Measurements from ENCODE around the gene CD101. TPM values are rescaled to one million over a fixed set of nuclear protein-coding genes. Genes with fewer than 3 reads are reported as not detected.
A peak's percentile ranks its signal among the peaks of the same experiment; 100 is the strongest.

CD101 gene
- total RNA-seq, 1 experiment from 2014 or later = 1.2 TPM

- peak overlapping the region; percentile 45 for H3K27ac ChIP-seq (ENCODE audit: low read depth, low read length)
Measured at GRCh38 chr1:117060441-117061317, 59.1 kb downstream of the CD101 start.

GRCh38 chr1:117061986-117062415, 60.4 kb downstream of the CD101 start:
- H3K27me3 ChIP-seq (ENCODE audit: insufficient read depth, low read length) = no peaks in the 10 kb centered on the region
- CTCF ChIA-PET = no interaction called here
- no peak overlapping the region for H3K4me2 ChIP-seq (ENCODE audit: low read length)
- no peak overlapping the region for H3K9ac ChIP-seq (ENCODE audit: low read length)
- no peaks in the 10 kb centered on the region for H4K20me1 ChIP-seq (ENCODE audit: insufficient read depth)
- ATAC-seq (no peak), DNase-seq (ENCODE audit: low read depth, low spot score) (no peak)
- intact Hi-C loops (cut with micrococcal nuclease) = loop anchor here (10.0 kb wide), 1 partner anchor 833 kb away; no protein-coding TSS in a partner anchor
- H3K79me2 ChIP-seq (ENCODE audit: insufficient read depth, low read length) = peaks cover 55% of the 10 kb centered on the region
- no peaks in the 10 kb centered on the region for H3K9me3 ChIP-seq (ENCODE audit: control insufficient read depth in 1 of 2, insufficient read depth in 1 of 2, low read depth in 1 of 2, low read length in 2 of 2)
- no peaks in the 10 kb centered on the region for H3K9me2 ChIP-seq (ENCODE audit: insufficient read depth)
- RAD21 ChIA-PET (ENCODE audit: low non-redundant PET in 1 of 2, low total read pairs in 2 of 2, uncharacterized antibody in 2 of 2, unreplicated experiment in 2 of 2) = no interaction called here
- no peak overlapping the region for H3K4me3 ChIP-seq (replicated peaks in 1 of 2; ENCODE audit: low read depth in 1 of 2, low read length in 2 of 2)
- peaks cover 0 to 4% of the 10 kb centered on the region in 2 experiments; a peak in 1 of 4 replicates for H3K36me3 ChIP-seq (ENCODE audit: control insufficient read depth in 1 of 2, insufficient read depth in 2 of 2, low read length in 2 of 2)
- POLR2A ChIA-PET = no interaction called here
- BruUV-seq (replicated peaks) = no TSS peak
- no peak overlapping the region for H2AFZ ChIP-seq (ENCODE audit: low read depth, low read length, poor library complexity, severe bottlenecking)
- TF ChIP-seq CTCF (IDR thresholded peaks at IDR 0.05 in 2 of 3, conservative IDR thresholded peaks at IDR 0.05 in 1 of 3; ENCODE audit: borderline replicate concordance in 1 of 3, insufficient read depth in 1 of 3, low read depth in 2 of 3, low read length in 2 of 3) (no peak), EGR1 (IDR thresholded peaks at IDR 0.05; ENCODE audit: low read depth) (no peak), ELF1 (IDR thresholded peaks at IDR 0.05; ENCODE audit: borderline replicate concordance, low read depth) (no peak), SIN3A (IDR thresholded peaks at IDR 0.05; ENCODE audit: low read depth) (no peak), JUND (IDR thresholded peaks at IDR 0.05) (no peak), ZNF274 (IDR thresholded peaks at IDR 0.05; ENCODE audit: low read depth, low read length) (no peak), ATF3 (IDR thresholded peaks at IDR 0.05) (no peak), ZBTB33 (IDR thresholded peaks at IDR 0.05; ENCODE audit: extremely low read depth, insufficient replicate concordance, low read length) (no peak)
- peaks cover 4 to 15% of the 10 kb centered on the region in 2 experiments; a peak in 3 of 4 replicates for H3K4me1 ChIP-seq (ENCODE audit: control insufficient read depth in 1 of 2, insufficient read depth in 2 of 2, low read length in 2 of 2)
- H3K27ac ChIP-seq (ENCODE audit: low read depth, low read length) = no peak overlapping the region

More at GRCh38 chr1:117060441-117061317, 59.1 kb downstream of the CD101 start:
- no peaks in the 10 kb centered on the region for H3K27me3 ChIP-seq (ENCODE audit: insufficient read depth, low read length)
- ATAC-seq (peak; percentile 59), DNase-seq (ENCODE audit: low read depth, low spot score) (peak; percentile 21)
- H3K79me2 ChIP-seq (ENCODE audit: insufficient read depth, low read length) = peaks cover 52% of the 10 kb centered on the region
- peak overlapping the region; percentile 89 for H3K9ac ChIP-seq (ENCODE audit: low read length)
- intact Hi-C loops (cut with micrococcal nuclease) = loop anchor here (10.0 kb wide), 1 partner anchor 834 kb away; no protein-coding TSS in a partner anchor
- peaks cover 4 to 15% of the 10 kb centered on the region in 2 experiments; a peak in 3 of 4 replicates for H3K4me1 ChIP-seq (ENCODE audit: control insufficient read depth in 1 of 2, insufficient read depth in 2 of 2, low read length in 2 of 2)
- H3K9me2 ChIP-seq (ENCODE audit: insufficient read depth) = no peaks in the 10 kb centered on the region
- CTCF ChIA-PET = interaction anchor here (0.6 to 2.6 kb wide), 9 partner anchors 68 to 737 kb away, joined by 3 to 28 read pairs (median 4); no protein-coding TSS in a partner anchor
- no peaks in the 10 kb centered on the region for H3K9me3 ChIP-seq (ENCODE audit: control insufficient read depth in 1 of 2, insufficient read depth in 1 of 2, low read depth in 1 of 2, low read length in 2 of 2)
- peak overlapping the region; percentile 86 for H3K4me2 ChIP-seq (ENCODE audit: low read length)
- no peaks in the 10 kb centered on the region for H4K20me1 ChIP-seq (ENCODE audit: insufficient read depth)
- H2AFZ ChIP-seq (ENCODE audit: low read depth, low read length, poor library complexity, severe bottlenecking) = no peak overlapping the region
- RAD21 ChIA-PET (ENCODE audit: low non-redundant PET in 1 of 2, low total read pairs in 2 of 2, uncharacterized antibody in 2 of 2, unreplicated experiment in 2 of 2) = interaction anchor here in 1 of 2 experiments (1.3 kb wide), 1 partner anchor 323 kb away, joined by 3 read pairs; no protein-coding TSS in a partner anchor
- H3K4me3 ChIP-seq (replicated peaks in 1 of 2; ENCODE audit: low read depth in 1 of 2, low read length in 2 of 2) = peak overlapping the region; percentile 90 to 95
- TSS peak; percentile 81 for BruUV-seq (replicated peaks)
- peaks cover 0 to 4% of the 10 kb centered on the region in 2 experiments; a peak in 1 of 4 replicates for H3K36me3 ChIP-seq (ENCODE audit: control insufficient read depth in 1 of 2, insufficient read depth in 2 of 2, low read length in 2 of 2)
- POLR2A ChIA-PET = interaction anchor here (0.8 to 2.7 kb wide), 8 partner anchors 8 to 869 kb away, joined by 3 to 9 read pairs (median 3); partner anchors contain the start of genes GDAP2 and WDR3
- TF ChIP-seq ZFX (IDR thresholded peaks at IDR 0.05) (peak; percentile 41; the same call in 1 of the 2 replicates), MAX (IDR thresholded peaks at IDR 0.05) (peak; percentile 58), RAD21 (IDR thresholded peaks at IDR 0.05; ENCODE audit: low read depth) (no peak)
